Measurements from ENCODE around the gene CACNB4. TPM values are rescaled to one million over a fixed set of nuclear protein-coding genes. Genes with fewer than 3 reads are reported as not detected.

CACNB4 gene
- total RNA-seq, 2 experiments from 2014 or later = 0.06 to 0.76 TPM

DNA sequence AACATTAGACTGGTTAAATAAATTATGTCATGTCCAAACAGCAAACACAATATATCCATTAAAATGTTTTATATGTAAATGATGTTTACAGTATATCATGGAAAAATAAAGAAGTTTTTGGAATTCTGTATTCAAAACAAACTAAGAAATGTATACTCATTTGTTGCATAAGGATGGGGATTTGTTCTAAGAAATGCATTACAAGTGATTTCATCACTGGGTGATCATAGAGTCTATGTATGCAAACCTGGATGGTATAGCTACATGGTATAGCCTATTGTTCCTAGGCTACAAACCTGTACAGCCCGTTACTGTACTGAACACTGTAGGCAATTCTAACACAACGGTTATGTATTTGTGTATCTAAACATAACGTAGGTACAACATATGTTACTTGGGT lies 305.7 kb downstream of the CACNB4 start:
- CTCF ChIA-PET (ENCODE audit: unreplicated experiment) = no interaction called here
- Histone ChIP-seq H3K27ac (ENCODE audit: low read depth, low read length, poor library complexity, severe bottlenecking) (no peak overlapping the region), H3K4me3 (ENCODE audit: low read depth, low read length, poor library complexity, severe bottlenecking) (no peak overlapping the region), H3K9me3 (ENCODE audit: low read length) (peaks cover 4% of the 10 kb centered on the region; the same call in 1 of the 2 replicates), H4K20me1 (ENCODE audit: insufficient read depth, low read length) (no peaks in the 10 kb centered on the region), H2AFZ (ENCODE audit: low read length) (no peak overlapping the region), H3K4me1 (ENCODE audit: insufficient read depth, low read length, poor library complexity, severe bottlenecking) (no peaks in the 10 kb centered on the region), H3K4me2 (ENCODE audit: low read length) (no peak overlapping the region), H3K9me2 (ENCODE audit: insufficient read depth, low read length) (no peaks in the 10 kb centered on the region), H3K79me2 (ENCODE audit: insufficient read depth, low read depth, low read length) (no peaks in the 10 kb centered on the region), H3K36me3 (ENCODE audit: insufficient read depth, low read length) (0 out of 2 replicates have a peak, but pooled peaks cover 15% of the 10 kb centered on the region)
- TF ChIP-seq, protein P1, sequence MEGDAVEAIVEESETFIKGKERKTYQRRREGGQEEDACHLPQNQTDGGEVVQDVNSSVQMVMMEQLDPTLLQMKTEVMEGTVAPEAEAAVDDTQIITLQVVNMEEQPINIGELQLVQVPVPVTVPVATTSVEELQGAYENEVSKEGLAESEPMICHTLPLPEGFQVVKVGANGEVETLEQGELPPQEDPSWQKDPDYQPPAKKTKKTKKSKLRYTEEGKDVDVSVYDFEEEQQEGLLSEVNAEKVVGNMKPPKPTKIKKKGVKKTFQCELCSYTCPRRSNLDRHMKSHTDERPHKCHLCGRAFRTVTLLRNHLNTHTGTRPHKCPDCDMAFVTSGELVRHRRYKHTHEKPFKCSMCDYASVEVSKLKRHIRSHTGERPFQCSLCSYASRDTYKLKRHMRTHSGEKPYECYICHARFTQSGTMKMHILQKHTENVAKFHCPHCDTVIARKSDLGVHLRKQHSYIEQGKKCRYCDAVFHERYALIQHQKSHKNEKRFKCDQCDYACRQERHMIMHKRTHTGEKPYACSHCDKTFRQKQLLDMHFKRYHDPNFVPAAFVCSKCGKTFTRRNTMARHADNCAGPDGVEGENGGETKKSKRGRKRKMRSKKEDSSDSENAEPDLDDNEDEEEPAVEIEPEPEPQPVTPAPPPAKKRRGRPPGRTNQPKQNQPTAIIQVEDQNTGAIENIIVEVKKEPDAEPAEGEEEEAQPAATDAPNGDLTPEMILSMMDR (conservative IDR thresholded peaks at IDR 0.05; ENCODE audit: low read length) = no peak
- no peak for TF ChIP-seq EZH2phosphoT487 (IDR thresholded peaks at IDR 0.05; ENCODE audit: borderline replicate concordance, low read depth, low read length)
- DNase-seq (ENCODE audit: low spot score) = no peak
- intact Hi-C loops (cut with micrococcal nuclease; ENCODE audit: unreplicated experiment) = no loop called here
- no TSS peak for BruUV-seq (replicated peaks)
- POLR2A ChIA-PET = interaction anchor here (0.9 to 1.0 kb wide), 2 partner anchors 13 to 32 kb away, joined by 3 read pairs; no protein-coding TSS in a partner anchor

DNA sequence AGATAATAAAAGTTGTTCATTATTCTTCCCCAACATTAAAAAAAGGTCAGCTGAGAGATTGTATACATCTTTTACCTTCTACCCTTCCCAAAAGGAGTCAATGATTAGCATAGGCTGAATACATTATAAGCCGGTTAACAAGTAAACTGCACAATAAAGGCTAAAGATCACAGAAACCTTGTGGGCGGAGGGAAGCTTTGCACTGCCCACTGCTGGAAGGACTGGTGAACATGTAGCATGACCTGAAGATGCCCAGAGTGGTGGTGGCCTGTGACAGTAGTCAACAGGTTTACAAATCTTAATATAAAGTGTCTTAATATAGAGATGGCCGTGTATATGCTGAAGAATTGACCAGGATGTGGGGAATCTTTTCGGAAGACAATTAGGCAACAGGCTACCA lies 306.3 kb downstream of the CACNB4 start:
- Histone ChIP-seq H3K9me2 (ENCODE audit: insufficient read depth, low read length) (no peaks in the 10 kb centered on the region), H3K36me3 (ENCODE audit: insufficient read depth, low read length) (0 out of 2 replicates have a peak, but pooled peaks cover 15% of the 10 kb centered on the region), H3K27ac (ENCODE audit: low read depth, low read length, poor library complexity, severe bottlenecking) (no peak overlapping the region), H3K4me2 (ENCODE audit: low read length) (no peak overlapping the region), H3K4me1 (ENCODE audit: insufficient read depth, low read length, poor library complexity, severe bottlenecking) (no peaks in the 10 kb centered on the region), H3K79me2 (ENCODE audit: insufficient read depth, low read depth, low read length) (no peaks in the 10 kb centered on the region), H2AFZ (ENCODE audit: low read length) (no peak overlapping the region), H3K4me3 (ENCODE audit: low read depth, low read length, poor library complexity, severe bottlenecking) (no peak overlapping the region), H3K9me3 (ENCODE audit: low read length) (peaks cover 4% of the 10 kb centered on the region; the same call in 1 of the 2 replicates), H4K20me1 (ENCODE audit: insufficient read depth, low read length) (no peaks in the 10 kb centered on the region)
- DNase-seq (ENCODE audit: low spot score) = no peak
- intact Hi-C loops (cut with micrococcal nuclease; ENCODE audit: unreplicated experiment) = no loop called here
- ChIA-PET POLR2A (no interaction called here), CTCF (ENCODE audit: unreplicated experiment) (no interaction called here)
- no peak for TF ChIP-seq EZH2phosphoT487 (IDR thresholded peaks at IDR 0.05; ENCODE audit: borderline replicate concordance, low read depth, low read length)
- TF ChIP-seq, protein P1 (conservative IDR thresholded peaks at IDR 0.05; ENCODE audit: low read length) = 0 out of 2 replicates have a peak, but pooled peaks have one; percentile 12
- no TSS peak for BruUV-seq (replicated peaks)

DNA sequence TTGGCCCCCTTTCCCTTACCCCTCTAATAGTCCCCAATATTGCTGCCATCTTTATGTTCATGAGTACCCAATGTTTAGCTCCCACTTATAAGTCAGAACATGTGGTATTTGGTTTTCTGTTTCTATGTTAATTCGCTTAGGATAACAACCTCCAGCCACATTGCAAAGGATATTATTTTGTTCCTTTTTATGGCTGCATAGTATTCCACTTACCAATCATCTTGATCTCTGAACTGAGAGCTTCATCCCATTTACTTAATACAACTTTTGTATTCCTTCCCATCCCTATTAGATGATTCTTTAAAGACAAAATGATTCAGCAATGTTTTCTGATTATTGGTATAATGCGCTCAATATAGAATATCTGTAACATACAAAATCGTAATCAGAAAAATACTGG lies 307.3 kb downstream of the CACNB4 start:
- Histone ChIP-seq H3K4me2 (ENCODE audit: low read length) (no peak overlapping the region), H3K27ac (ENCODE audit: low read depth, low read length, poor library complexity, severe bottlenecking) (no peak overlapping the region), H3K36me3 (ENCODE audit: insufficient read depth, low read length) (0 out of 2 replicates have a peak, but pooled peaks cover 13% of the 10 kb centered on the region), H3K79me2 (ENCODE audit: insufficient read depth, low read depth, low read length) (no peaks in the 10 kb centered on the region), H3K9me3 (ENCODE audit: low read length) (peaks cover 4% of the 10 kb centered on the region; the same call in 1 of the 2 replicates), H3K9me2 (ENCODE audit: insufficient read depth, low read length) (no peaks in the 10 kb centered on the region), H2AFZ (ENCODE audit: low read length) (no peak overlapping the region), H4K20me1 (ENCODE audit: insufficient read depth, low read length) (no peaks in the 10 kb centered on the region), H3K4me3 (ENCODE audit: low read depth, low read length, poor library complexity, severe bottlenecking) (no peak overlapping the region), H3K4me1 (ENCODE audit: insufficient read depth, low read length, poor library complexity, severe bottlenecking) (peaks cover 1% of the 10 kb centered on the region)
- no peak for DNase-seq (ENCODE audit: low spot score)
- TF ChIP-seq, protein P1 (conservative IDR thresholded peaks at IDR 0.05; ENCODE audit: low read length) = no peak
- no peak for TF ChIP-seq EZH2phosphoT487 (IDR thresholded peaks at IDR 0.05; ENCODE audit: borderline replicate concordance, low read depth, low read length)
- intact Hi-C loops (cut with micrococcal nuclease; ENCODE audit: unreplicated experiment) = no loop called here
- ChIA-PET POLR2A (no interaction called here), CTCF (ENCODE audit: unreplicated experiment) (no interaction called here)
- no TSS peak for BruUV-seq (replicated peaks)

Measured in OCI-LY7 (cell line).